Breast epithelium (tissue), 3 donors: Measurements from ENCODE around the gene CDCP2.

Source experiments
- CTCF ChIP-seq, 3 donors: fragments of 450-650 bp; IDR thresholded peaks; one replicate each; pipeline ENCODE4 v1.5.1; 2016 to 2017; ENCODE audit warnings: antibody characterized with exemption in 3 of 3, mild to moderate bottlenecking in 3 of 3, moderate library complexity in 3 of 3
- POLR2A ChIP-seq: fragments of 450-650 bp; IDR thresholded peaks from one replicate; pipeline ENCODE4 v1.6.1; 2016; ENCODE audit warnings: antibody characterized with exemption, mild to moderate bottlenecking, moderate library complexity
- POLR2AphosphoS5 ChIP-seq, 3 donors: sonication (generic); formaldehyde crosslinking; IDR thresholded peaks; one replicate each; pipeline ENCODE4 v1.6.1; 2017; ENCODE audit warnings: antibody characterized with exemption in 3 of 3

GRCh38 chr1:54112027-54112426 is 40.8 kb downstream of the CDCP2 start:
- TF ChIP-seq CTCF (IDR thresholded peaks at IDR 0.05) (no peak), POLR2A (no peak), POLR2AphosphoS5 (IDR thresholded peaks at IDR 0.05) (no peak)
